IgD-negative memory B cell (primary cell): ENCODE data around the gene DCC. TPM values are rescaled to one million over a fixed set of nuclear protein-coding genes. Genes with fewer than 3 reads are reported as not detected.

Experiments
- H3K27ac Mint-ChIP-seq, 3 donors: one replicate each; pipeline ENCODE4 v1.8.0; 2020 to 2022; ENCODE audit warnings: mild to moderate bottlenecking in 3 of 3, mixed read lengths in 3 of 3, moderate library complexity in 1 of 3
- H3K27me3 Mint-ChIP-seq: one replicate; pipeline ENCODE4 v1.8.0; 2021; ENCODE audit warnings: mixed read lengths
- H3K36me3 Mint-ChIP-seq: one replicate; pipeline ENCODE4 v1.8.0; 2020; ENCODE audit warnings: mild to moderate bottlenecking, mixed read lengths
- H3K4me1 Mint-ChIP-seq, 3 donors: one replicate each; pipeline ENCODE4 v1.8.0; 2020 to 2022; ENCODE audit warnings: mixed read lengths in 3 of 3, mild to moderate bottlenecking in 1 of 3
- H3K4me3 Mint-ChIP-seq, 4 donors: one replicate each; pipeline ENCODE4 v1.8.0; 2020 to 2022; ENCODE audit warnings: mild to moderate bottlenecking in 4 of 4, mixed read lengths in 4 of 4, moderate library complexity in 3 of 4
- H3K9me3 Mint-ChIP-seq, 3 donors: one replicate each; pipeline ENCODE4 v1.8.0; 2020 to 2021; ENCODE audit warnings: mixed read lengths in 3 of 3, mild to moderate bottlenecking in 1 of 3
- polyA plus RNA-seq: library from polyadenylated mRNA; unstranded; fragments of 300-500 nt; fragmentation: Illumina TruSeq; gene quantifications from one replicate; pipeline ENCODE4 v1.2.3, GENCODE V29; 2021

The DCC gene
- polyA plus RNA-seq, 1 donor from 2014 or later = not detected

DNA sequence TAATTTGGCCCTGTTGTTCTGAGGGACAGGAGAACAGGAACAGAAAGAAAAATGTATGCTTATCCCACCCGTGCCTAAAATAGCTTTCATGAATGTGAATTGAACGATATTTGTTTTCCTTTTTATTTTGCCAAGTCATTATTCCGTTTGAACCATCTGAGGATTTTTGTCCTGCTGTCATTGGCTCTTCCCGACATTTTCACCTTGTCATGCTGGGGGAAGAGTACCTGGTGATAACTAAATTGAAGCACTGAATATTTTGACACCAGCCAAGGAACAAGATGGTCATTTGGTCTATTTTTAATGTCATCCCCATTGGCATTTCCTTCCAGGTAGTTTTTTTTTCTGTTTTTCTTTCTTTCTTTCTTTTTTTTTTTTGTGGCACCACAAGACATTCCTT, 204.1 kb downstream of the DCC start:
- no peaks in the 10 kb centered on the region for H3K36me3 Mint-ChIP-seq
- no peaks in the 10 kb centered on the region for H3K27me3 Mint-ChIP-seq
- H3K4me3 Mint-ChIP-seq = no peak overlapping the region
- H3K4me1 Mint-ChIP-seq = no peaks in the 10 kb centered on the region
- no peak overlapping the region for H3K27ac Mint-ChIP-seq
- H3K9me3 Mint-ChIP-seq = peaks cover 0 to 6% (median 2%) of the 10 kb centered on the region in 3 donors

DNA sequence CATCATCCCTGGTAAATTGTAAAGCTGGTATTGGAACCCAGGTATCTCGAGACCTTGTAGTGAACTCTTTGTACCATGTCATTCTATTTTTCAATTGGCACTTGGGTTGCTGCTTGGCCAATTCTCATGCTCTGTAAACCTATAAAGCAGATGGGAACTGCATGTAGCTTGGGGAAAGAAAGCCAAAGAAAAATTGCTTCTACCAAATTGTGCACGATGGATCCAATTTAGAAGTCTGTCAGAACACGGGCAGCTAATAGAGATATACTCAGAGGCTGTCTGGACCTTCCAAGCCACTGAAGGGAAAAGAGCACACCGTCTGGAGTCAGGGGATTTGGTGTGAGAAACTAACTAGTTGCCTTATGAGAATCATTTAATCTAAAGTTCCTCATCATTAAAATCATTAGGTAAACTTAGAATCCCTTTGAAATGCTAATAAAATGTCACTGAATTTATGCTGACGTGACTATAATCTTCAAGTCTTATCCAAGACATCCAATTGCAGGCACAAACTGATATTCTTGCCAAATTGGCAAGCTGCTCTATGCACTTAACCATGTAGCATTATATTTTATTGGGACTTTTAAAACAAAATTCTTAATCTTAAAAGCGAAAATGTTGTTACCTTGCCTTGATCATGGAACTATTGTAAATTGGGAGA, 206.8 kb downstream of the DCC start:
- no peak overlapping the region for H3K4me3 Mint-ChIP-seq
- H3K36me3 Mint-ChIP-seq = no peaks in the 10 kb centered on the region
- H3K4me1 Mint-ChIP-seq = no peaks in the 10 kb centered on the region
- H3K27me3 Mint-ChIP-seq = no peaks in the 10 kb centered on the region
- peaks cover 0 to 7% (median 2%) of the 10 kb centered on the region in 3 donors for H3K9me3 Mint-ChIP-seq
- H3K27ac Mint-ChIP-seq = no peak overlapping the region

DNA sequence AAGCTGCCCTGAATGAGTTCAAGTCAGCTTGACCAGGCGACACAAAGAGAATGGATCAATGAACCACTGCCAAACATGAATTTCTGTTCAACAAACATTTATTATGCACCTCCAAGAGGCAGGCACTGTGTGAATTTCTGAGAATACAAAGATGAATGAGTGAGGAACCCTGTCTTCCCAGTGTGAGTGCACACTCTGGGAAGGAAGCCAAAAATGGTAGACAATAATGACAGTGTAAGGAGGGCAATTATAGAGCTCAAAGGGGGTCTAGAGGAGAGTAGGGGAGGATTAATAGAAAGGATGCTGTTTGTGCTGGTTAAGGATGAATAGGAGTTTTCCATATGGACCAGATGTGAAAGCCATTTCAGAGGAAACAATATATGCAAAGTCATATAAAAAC, 213.4 kb downstream of the DCC start:
- no peak overlapping the region for H3K4me3 Mint-ChIP-seq
- peaks cover 0 to 5% (median 4%) of the 10 kb centered on the region in 3 donors for H3K9me3 Mint-ChIP-seq
- H3K36me3 Mint-ChIP-seq = no peaks in the 10 kb centered on the region
- no peaks in the 10 kb centered on the region for H3K27me3 Mint-ChIP-seq
- no peaks in the 10 kb centered on the region for H3K4me1 Mint-ChIP-seq
- H3K27ac Mint-ChIP-seq = no peak overlapping the region

DNA sequence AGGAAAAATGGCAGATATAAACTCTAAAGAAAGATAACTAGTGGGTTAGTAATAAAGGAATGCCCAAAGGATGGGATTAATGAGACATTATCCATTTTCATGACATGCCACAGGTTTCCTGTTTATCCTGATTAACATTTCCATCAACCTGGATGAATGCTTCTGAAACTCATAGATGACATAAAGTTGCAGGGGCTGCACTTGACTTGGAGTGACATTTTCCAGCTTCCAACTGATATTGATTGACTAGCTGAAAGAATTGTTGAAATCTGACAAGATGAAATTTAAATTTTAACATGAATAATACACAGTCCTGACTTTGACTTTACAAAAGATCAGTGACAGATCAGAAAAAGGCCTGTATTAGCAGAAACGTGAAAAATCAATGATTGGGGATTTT, 214.2 kb downstream of the DCC start:
- Mint-ChIP-seq H3K4me3 (no peak overlapping the region), H3K36me3 (no peaks in the 10 kb centered on the region), H3K27ac (no peak overlapping the region), H3K4me1 (no peaks in the 10 kb centered on the region), H3K9me3 (peaks cover 0 to 5% (median 4%) of the 10 kb centered on the region in 3 donors), H3K27me3 (no peaks in the 10 kb centered on the region)

DNA sequence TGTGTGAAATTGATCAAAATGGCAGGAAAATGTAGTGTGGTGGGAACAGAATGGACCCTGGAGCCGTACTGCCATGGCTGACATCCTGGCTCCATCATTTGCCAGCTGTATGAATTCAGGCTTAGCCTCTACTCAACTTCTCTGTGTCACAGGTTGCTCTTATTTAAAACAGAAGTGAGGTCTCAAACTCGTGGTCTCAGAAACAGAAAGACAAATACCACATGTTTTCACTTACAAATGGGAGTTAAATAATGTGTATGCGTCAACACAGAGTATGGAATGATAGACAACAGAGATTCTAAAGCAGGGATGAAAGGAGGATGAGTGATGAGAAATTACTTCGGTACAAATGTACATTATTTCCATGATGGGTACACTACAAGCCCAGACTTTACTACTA, 227.4 kb downstream of the DCC start:
- Mint-ChIP-seq H3K27me3 (no peaks in the 10 kb centered on the region), H3K4me1 (no peaks in the 10 kb centered on the region), H3K9me3 (peaks cover 0 to 6% (median 0%) of the 10 kb centered on the region in 3 donors), H3K27ac (no peak overlapping the region), H3K36me3 (no peaks in the 10 kb centered on the region), H3K4me3 (no peak overlapping the region)

DNA sequence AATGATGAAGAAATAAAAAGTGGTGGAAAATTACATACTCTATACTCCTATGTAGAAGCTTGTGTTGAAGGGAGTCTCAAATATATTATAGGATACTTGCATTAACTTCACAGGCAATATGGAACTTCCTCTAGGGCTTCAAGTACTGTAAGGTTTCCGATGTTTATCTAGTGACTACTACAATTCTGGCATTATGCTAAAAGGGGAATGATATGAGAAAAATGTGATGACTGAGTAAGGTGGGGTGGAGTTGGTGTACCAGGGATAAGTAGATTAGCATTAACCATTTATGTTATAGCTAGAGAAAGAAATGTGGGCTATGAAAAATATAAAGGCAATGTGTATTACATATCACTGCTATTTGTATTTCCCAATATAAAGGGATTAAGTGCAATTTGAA, 229.5 kb downstream of the DCC start:
- Mint-ChIP-seq H3K4me1 (no peaks in the 10 kb centered on the region), H3K27ac (no peak overlapping the region), H3K9me3 (peaks cover 0 to 3% (median 0%) of the 10 kb centered on the region in 3 donors), H3K27me3 (no peaks in the 10 kb centered on the region), H3K4me3 (no peak overlapping the region), H3K36me3 (no peaks in the 10 kb centered on the region)

DNA sequence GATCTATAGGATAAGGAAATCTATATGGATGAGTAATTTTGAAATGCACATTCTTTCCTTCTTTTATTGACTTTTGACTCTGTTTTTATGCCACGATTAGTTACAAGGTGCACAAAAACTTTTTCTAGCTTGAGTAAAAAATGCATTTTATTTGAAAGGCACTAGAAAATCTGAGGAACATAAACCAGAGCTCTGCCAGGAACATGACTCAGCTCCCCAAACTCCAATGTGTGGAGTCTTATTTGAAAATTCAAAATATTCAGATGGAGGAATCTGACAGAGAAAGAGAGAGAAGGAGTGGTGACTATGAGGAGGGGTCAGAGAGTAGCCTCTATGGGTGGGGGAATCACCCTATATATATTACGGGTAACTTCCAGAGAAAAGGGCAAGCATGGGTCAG, 231.0 kb downstream of the DCC start:
- no peaks in the 10 kb centered on the region for H3K36me3 Mint-ChIP-seq
- no peaks in the 10 kb centered on the region for H3K27me3 Mint-ChIP-seq
- H3K4me3 Mint-ChIP-seq = no peak overlapping the region
- H3K9me3 Mint-ChIP-seq = peaks cover 0 to 3% (median 0%) of the 10 kb centered on the region in 3 donors
- H3K4me1 Mint-ChIP-seq = no peaks in the 10 kb centered on the region
- no peak overlapping the region for H3K27ac Mint-ChIP-seq

DNA sequence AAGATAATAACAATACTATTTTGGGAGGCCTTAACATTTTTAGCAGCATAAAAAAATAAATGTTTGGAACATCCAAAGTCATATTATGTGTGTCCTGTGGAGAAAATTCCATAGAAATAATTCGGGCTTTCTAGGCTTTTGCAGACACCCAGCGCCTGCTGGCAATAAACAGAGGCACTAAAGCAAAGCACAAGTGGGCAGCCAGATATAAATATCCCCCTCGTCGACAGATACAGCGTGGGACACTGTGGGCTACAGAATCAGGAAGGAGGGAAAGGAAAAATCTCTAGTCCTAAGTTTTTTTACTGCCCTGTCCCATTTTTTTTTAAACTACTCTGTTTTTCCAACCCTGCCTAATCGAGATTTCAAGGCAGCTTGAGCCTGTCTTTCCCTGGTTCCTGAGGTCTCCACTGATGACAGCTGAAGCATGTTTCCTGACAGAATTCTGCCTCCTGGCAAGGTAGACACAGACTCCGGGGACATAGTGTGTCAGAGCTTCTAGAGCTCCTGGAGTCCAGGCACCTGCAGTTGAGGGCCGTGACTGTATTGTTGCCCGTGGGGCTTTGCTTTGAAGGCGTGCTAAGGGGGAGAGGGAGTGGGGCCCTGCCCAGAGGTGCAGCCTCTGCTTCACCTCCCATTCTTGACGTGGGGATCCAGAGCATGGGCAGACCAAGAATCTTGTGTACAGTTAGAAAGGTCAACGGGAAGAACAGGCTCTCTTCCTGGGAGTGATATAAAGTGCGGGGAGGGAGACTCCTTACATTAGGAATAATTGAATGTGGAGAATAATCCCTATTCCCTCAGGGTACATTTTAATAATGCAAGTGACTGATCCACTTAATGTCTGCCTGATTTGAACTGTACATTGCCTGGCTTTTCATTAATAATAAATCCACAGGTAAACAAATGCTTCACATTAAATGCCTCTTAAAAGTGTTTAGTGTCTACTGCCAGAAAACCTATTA, 232.3 kb downstream of the DCC start:
- Mint-ChIP-seq H3K9me3 (peaks cover 0 to 4% (median 0%) of the 10 kb centered on the region in 3 donors), H3K27me3 (no peaks in the 10 kb centered on the region), H3K4me3 (no peak overlapping the region), H3K27ac (peak overlapping the region in 1 of 3 donors; percentile 69), H3K4me1 (no peaks in the 10 kb centered on the region), H3K36me3 (no peaks in the 10 kb centered on the region)

DNA sequence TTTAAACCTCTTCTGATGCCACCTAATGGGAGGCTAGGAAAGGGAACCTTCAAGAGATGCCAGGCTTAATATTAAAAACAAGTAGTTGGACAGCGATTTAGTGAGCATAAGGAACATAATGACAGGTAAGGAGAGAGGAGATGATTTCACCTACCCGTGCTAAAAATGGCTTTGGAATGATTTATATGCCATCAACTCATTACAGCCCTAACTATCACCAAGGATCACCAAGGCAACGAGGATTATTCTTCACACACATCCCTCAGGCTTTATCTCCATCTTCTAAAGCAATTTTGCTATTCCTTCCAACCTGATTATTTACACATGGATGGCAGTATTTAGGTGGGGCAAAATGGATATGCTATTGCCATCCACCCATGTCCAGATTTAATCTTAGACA, 237.8 kb downstream of the DCC start:
- no peaks in the 10 kb centered on the region for H3K4me1 Mint-ChIP-seq
- H3K27me3 Mint-ChIP-seq = no peaks in the 10 kb centered on the region
- H3K36me3 Mint-ChIP-seq = no peaks in the 10 kb centered on the region
- peaks cover 0 to 7% (median 6%) of the 10 kb centered on the region in 3 donors for H3K9me3 Mint-ChIP-seq
- no peak overlapping the region for H3K27ac Mint-ChIP-seq
- H3K4me3 Mint-ChIP-seq = no peak overlapping the region

DNA sequence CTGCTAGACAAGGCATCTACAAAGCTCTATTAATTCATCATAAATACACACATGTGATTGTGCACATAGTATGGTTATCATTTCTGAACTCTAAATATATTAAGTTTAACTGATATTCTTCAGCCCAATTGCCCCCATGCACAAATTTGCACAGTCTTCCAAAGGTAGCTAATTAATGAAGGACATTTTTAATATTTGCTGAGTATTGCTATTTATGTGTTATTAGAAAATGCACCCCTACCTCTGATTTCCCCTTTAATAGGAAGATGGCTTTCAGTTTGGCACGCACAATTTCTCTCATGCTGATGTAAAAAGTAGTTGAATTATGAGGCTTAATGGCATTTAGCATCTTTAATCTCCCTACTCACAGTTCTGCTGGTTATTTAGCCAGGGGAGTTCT, 242.1 kb downstream of the DCC start:
- H3K27me3 Mint-ChIP-seq = no peaks in the 10 kb centered on the region
- no peaks in the 10 kb centered on the region for H3K36me3 Mint-ChIP-seq
- peaks cover 0 to 11% (median 7%) of the 10 kb centered on the region in 3 donors for H3K9me3 Mint-ChIP-seq
- no peak overlapping the region for H3K4me3 Mint-ChIP-seq
- no peak overlapping the region for H3K27ac Mint-ChIP-seq
- no peaks in the 10 kb centered on the region for H3K4me1 Mint-ChIP-seq

DNA sequence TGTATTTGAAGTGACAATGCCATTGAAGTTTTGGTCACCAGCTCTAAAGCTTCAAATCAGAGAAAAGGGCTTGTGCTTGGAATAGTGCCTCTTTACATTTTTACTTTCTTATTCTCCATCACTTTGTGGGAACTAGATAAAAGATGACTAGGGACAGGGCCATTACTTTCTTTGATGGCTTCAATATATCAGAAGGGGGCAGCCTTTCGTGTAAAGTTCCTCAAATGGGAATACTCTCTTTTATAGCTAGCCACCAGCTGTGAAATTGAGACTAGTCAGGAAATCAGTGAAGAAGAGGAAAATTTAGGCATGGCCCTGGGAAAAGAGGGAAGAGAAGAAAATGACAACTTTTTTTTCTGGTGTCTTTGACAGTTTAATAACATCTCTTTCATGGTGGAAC, 242.5 kb downstream of the DCC start:
- H3K4me3 Mint-ChIP-seq = no peak overlapping the region
- no peaks in the 10 kb centered on the region for H3K4me1 Mint-ChIP-seq
- no peaks in the 10 kb centered on the region for H3K27me3 Mint-ChIP-seq
- peaks cover 0 to 11% (median 7%) of the 10 kb centered on the region in 3 donors for H3K9me3 Mint-ChIP-seq
- no peak overlapping the region for H3K27ac Mint-ChIP-seq
- H3K36me3 Mint-ChIP-seq = no peaks in the 10 kb centered on the region

DNA sequence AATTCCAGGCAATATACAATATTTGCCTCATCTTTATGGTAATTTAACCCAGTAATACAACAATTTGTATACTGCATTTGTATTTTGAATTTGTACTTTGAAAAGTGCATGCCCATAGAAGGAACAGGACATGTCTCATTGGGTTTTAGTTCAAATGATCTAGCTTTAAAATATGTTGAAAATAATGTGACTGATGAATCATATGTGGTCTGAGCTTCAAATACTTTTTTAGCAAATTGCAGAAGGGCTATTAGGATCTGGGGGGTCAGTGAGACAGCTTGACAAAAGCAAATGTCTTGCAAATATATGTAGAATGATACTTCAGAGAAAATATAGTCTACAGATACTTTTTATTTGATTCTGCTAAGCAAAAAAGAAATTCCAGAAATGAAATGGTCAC, 248.9 kb downstream of the DCC start:
- no peaks in the 10 kb centered on the region for H3K4me1 Mint-ChIP-seq
- H3K9me3 Mint-ChIP-seq = peaks cover 0 to 8% (median 1%) of the 10 kb centered on the region in 3 donors
- H3K36me3 Mint-ChIP-seq = no peaks in the 10 kb centered on the region
- H3K27me3 Mint-ChIP-seq = no peaks in the 10 kb centered on the region
- no peak overlapping the region for H3K4me3 Mint-ChIP-seq
- H3K27ac Mint-ChIP-seq = no peak overlapping the region

DNA sequence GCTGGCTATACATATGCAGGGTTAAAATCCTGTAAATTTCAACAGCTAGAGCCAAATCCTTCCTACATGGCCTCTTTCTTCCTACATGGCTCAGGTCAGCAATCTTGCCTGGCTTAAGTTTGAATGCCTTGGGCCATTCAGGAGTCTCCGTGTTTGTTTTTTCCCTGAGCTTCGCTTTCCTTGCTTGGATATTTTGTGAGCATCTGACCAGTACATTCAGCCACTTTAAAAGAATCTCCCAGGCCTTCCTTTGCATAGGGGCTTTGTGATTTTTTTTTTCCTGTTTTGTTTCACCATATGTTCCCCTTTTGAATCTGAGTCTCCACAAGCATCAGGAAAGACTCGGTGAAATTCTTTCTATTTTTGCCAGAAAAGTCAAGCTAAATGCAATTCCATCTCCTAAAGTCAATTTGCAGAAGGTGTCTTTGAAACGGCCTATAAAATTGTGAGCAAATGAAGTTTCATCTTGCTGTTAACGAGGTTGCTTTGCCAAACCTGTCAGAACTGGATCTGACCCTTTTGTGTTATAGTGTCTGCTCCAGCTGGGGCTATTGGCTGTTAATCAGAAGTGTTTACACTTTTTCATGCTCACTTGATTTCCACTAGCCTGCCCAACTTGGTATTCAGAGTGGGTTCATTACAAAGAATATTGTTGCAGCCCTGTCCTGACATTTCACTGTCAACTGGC, 256.9 kb downstream of the DCC start:
- Mint-ChIP-seq H3K27me3 (no peaks in the 10 kb centered on the region), H3K4me3 (no peak overlapping the region), H3K9me3 (peaks cover 0 to 8% (median 3%) of the 10 kb centered on the region in 3 donors), H3K36me3 (no peaks in the 10 kb centered on the region), H3K4me1 (no peaks in the 10 kb centered on the region), H3K27ac (peak overlapping the region in 1 of 3 donors; percentile 50)

DNA sequence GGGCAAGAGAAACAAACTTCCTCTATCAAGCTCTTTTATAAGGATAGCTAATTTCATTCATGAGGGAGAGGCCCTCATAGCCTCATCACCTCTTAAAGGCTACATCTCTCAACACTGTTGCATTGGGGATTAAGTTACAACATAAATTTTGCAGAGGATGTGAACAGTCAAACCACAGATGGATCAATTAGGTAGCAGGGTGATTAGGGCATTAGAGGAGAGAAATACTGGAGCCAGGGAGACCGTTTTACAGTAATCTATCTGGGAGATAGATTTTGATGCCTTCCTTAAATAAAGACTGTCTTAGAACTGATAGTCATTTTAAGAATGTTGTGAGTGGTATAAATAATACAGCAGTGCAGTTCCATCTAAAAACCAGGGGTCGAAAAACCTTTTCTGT, 258.9 kb downstream of the DCC start:
- Mint-ChIP-seq H3K27me3 (no peaks in the 10 kb centered on the region), H3K4me3 (no peak overlapping the region), H3K36me3 (no peaks in the 10 kb centered on the region), H3K27ac (no peak overlapping the region), H3K9me3 (peaks cover 0 to 8% (median 3%) of the 10 kb centered on the region in 3 donors), H3K4me1 (no peaks in the 10 kb centered on the region)

DNA sequence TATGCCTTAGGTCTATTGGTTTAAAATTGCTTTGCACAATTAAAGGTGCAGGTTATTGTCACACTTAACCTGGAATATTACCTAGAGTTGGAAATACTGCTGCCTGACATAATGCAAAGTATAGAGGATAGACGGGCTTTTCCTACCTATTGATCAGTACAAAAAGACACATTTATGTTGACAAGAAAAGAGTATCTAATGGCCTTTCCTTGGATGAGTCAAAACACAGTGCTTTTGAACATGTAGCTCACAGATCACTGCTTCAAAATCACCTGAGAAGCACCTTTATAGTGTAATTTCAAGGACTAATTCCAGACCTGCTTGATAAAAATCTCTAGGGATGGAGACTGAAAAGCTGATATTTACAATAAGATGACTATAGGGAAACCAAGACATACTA, 262.8 kb downstream of the DCC start:
- H3K4me1 Mint-ChIP-seq = no peaks in the 10 kb centered on the region
- no peak overlapping the region for H3K27ac Mint-ChIP-seq
- no peaks in the 10 kb centered on the region for H3K36me3 Mint-ChIP-seq
- H3K9me3 Mint-ChIP-seq = peaks cover 0 to 1% (median 0%) of the 10 kb centered on the region in 3 donors
- H3K27me3 Mint-ChIP-seq = no peaks in the 10 kb centered on the region
- no peak overlapping the region for H3K4me3 Mint-ChIP-seq
